Endothelial cell of umbilical vein (primary cell): ENCODE measurements around the gene FBXL3. TPM values are rescaled to one million over a fixed set of nuclear protein-coding genes. Genes with fewer than 3 reads are reported as not detected.

Experiments
- BruUV-seq: library from RNA; stranded (reverse); fragments of 400-500 nt; replicated peaks from 2 replicates; lab custom pipeline; 2021; lab: Mats Ljungman, UMichigan
- CTCF ChIA-PET: fragments of 300-600, 350-600 bp; sonication (Branson Sonifier 250); formaldehyde crosslinking; loops from one replicate; lab custom pipeline; 2021; ENCODE audit warnings: antibody characterized with exemption, inconsistent platforms; lab: Charles Lee
- POLR2A ChIA-PET: fragments of 300-600, 350-600 bp; sonication (Branson Sonifier 250); formaldehyde crosslinking; loops from one replicate; lab custom pipeline; 2021; ENCODE audit warnings: antibody characterized with exemption, inconsistent platforms; lab: Charles Lee
- DNase-seq: peaks from one replicate; pipeline ENCODE4 v3.0.0-alpha.2; 2011; ENCODE audit warnings: low read depth, low spot score
- FAIRE-seq: peaks from 2 replicates; lab custom pipeline; 2011; peaks lifted over from hg19 to GRCh38; lab: Jason Lieb, UNC
- H2AFZ ChIP-seq: 2 replicates; pipeline ENCODE4 v1.6.0; 2012; ENCODE audit warnings: low read depth, low read length, control low read depth, inconsistent platforms
- H3K27ac ChIP-seq: 2 replicates; pipeline ENCODE4 v1.5.1; 2011; ENCODE audit warnings: low read depth, mild to moderate bottlenecking, control low read depth, low read length, moderate library complexity; ENCODE audit not compliant: insufficient read depth
- H3K27me3 ChIP-seq, 2 experiments: 2 replicates each; pipeline versions ENCODE4 v1.6.0 to v1.6.1; 2011; ENCODE audit warnings: low read length in 2 of 2, mixed read lengths in 1 of 2; ENCODE audit not compliant: control insufficient read depth in 2 of 2, insufficient read depth in 2 of 2
- H3K36me3 ChIP-seq, 2 experiments: 2 replicates in 1 of 2; 3 replicates in 1 of 2; pipeline ENCODE4 v1.5.1; 2011; ENCODE audit warnings: low read length in 2 of 2, mild to moderate bottlenecking in 1 of 2, moderate library complexity in 1 of 2; ENCODE audit not compliant: control insufficient read depth in 2 of 2, insufficient read depth in 2 of 2; ENCODE audit errors: extremely low read depth in 1 of 2
- H3K4me1 ChIP-seq: 3 replicates; pipeline ENCODE4 v1.5.1; 2011; ENCODE audit warnings: mild to moderate bottlenecking, low read length; ENCODE audit not compliant: control insufficient read depth, insufficient read depth; ENCODE audit errors: extremely low read depth
- H3K4me2 ChIP-seq: 2 replicates; pipeline ENCODE4 v1.6.1; 2011; ENCODE audit warnings: low read length, control low read depth, mixed read lengths; ENCODE audit not compliant: insufficient read depth
- H3K4me3 ChIP-seq, 3 experiments: fragments of 200-600 bp in 1 of 3; sonication (generic), shearing (Covaris generic) in 1 of 3; replicated peaks in 1 of 3; 2 replicates each; pipeline ENCODE4 v1.5.1; 2011 to 2016; ENCODE audit warnings: control low read depth in 3 of 3, low read length in 3 of 3, mild to moderate bottlenecking in 2 of 3, inconsistent platforms in 1 of 3, low read depth in 1 of 3, moderate library complexity in 1 of 3; ENCODE audit not compliant: insufficient read depth in 1 of 3
- H3K79me2 ChIP-seq: 2 replicates; pipeline ENCODE4 v1.6.0; 2012; ENCODE audit warnings: low read length, inconsistent platforms; ENCODE audit not compliant: control insufficient read depth, insufficient read depth
- H3K9ac ChIP-seq: replicated peaks from 2 replicates; pipeline ENCODE3; 2011; ENCODE audit warnings: low read length, control low read depth; ENCODE audit not compliant: insufficient read depth; ENCODE audit errors: extremely low read depth
- H3K9me1 ChIP-seq: replicated peaks from 3 replicates; pipeline ENCODE4 v1.6.0; 2011; ENCODE audit warnings: mild to moderate bottlenecking, low read length; ENCODE audit not compliant: control insufficient read depth, insufficient read depth; ENCODE audit errors: extremely low read depth
- H3K9me3 ChIP-seq: replicated peaks from 2 replicates; pipeline ENCODE4 v1.5.1; 2012; ENCODE audit warnings: low read length, inconsistent platforms; ENCODE audit not compliant: control insufficient read depth, insufficient read depth
- H4K20me1 ChIP-seq: replicated peaks from 2 replicates; pipeline ENCODE3; 2011; ENCODE audit warnings: mild to moderate bottlenecking, low read length; ENCODE audit not compliant: control insufficient read depth, insufficient read depth; ENCODE audit errors: extremely low read depth
- CTCF ChIP-seq, 2 donors: IDR thresholded peaks; 1 replicate in 1 of 2; 2 replicates in 1 of 2; pipeline ENCODE4 v1.5.1; 2011; ENCODE audit warnings: low read length in 2 of 2, mild to moderate bottlenecking in 2 of 2, moderate library complexity in 2 of 2, control low read depth in 1 of 2, inconsistent platforms in 1 of 2, low read depth in 1 of 2; ENCODE audit not compliant: insufficient read depth in 1 of 2; ENCODE audit errors: extremely low read depth in 1 of 2
- EZH2 ChIP-seq: IDR thresholded peaks from 2 replicates; pipeline ENCODE4 v1.6.1; 2012; ENCODE audit warnings: borderline replicate concordance, low read depth, mild to moderate bottlenecking, moderate library complexity, low read length, inconsistent platforms; ENCODE audit not compliant: severe bottlenecking
- FOS ChIP-seq: IDR thresholded peaks from 2 replicates; pipeline ENCODE4 v1.6.1; 2011; ENCODE audit warnings: mild to moderate bottlenecking, low read length, moderate library complexity, borderline replicate concordance; ENCODE audit not compliant: insufficient read depth
- GATA2 ChIP-seq: IDR thresholded peaks from 2 replicates; pipeline ENCODE4 v1.7.0; 2011; ENCODE audit warnings: low read depth, mild to moderate bottlenecking, moderate library complexity, mixed read lengths, low read length; ENCODE audit not compliant: insufficient read length, insufficient read depth
- JUN ChIP-seq: IDR thresholded peaks from 2 replicates; pipeline ENCODE4 v1.6.1; 2011; ENCODE audit warnings: borderline replicate concordance, low read depth; ENCODE audit not compliant: insufficient read length, insufficient read depth
- MAX ChIP-seq: IDR thresholded peaks from 2 replicates; pipeline ENCODE4 v1.6.1; 2011; ENCODE audit not compliant: insufficient read depth, insufficient read length
- MYC ChIP-seq: IDR thresholded peaks from one replicate; pipeline ENCODE4 v1.6.1; 2011; ENCODE audit warnings: mild to moderate bottlenecking, low read depth, low read length
- POLR2A ChIP-seq: IDR thresholded peaks from 2 replicates; pipeline ENCODE4 v1.6.1; 2012; ENCODE audit warnings: low read depth, mild to moderate bottlenecking, control low read depth, low read length
- POLR2AphosphoS5 ChIP-seq: IDR thresholded peaks from 2 replicates; pipeline ENCODE4 v1.6.1; 2012; ENCODE audit warnings: low read depth, mild to moderate bottlenecking, control low read depth, low read length, moderate library complexity; ENCODE audit not compliant: insufficient read depth
- dilution Hi-C: fragments of 300-500 bp; cut with MboI; formaldehyde crosslinking; loops from one replicate; pipeline ENCODE4 v1.15.0; 2019; ENCODE audit warnings: low sequenced_read_pairs; ENCODE audit not compliant: extremely low pct_ligation_motif_present
- intact Hi-C: fragments of 100-400 bp; cut with micrococcal nuclease; formaldehyde crosslinking; loops from one replicate; pipeline ENCODE4 v1.10.0; 2022
- polyA plus RNA-seq, 4 experiments: library from polyadenylated mRNA; depleted of rRNA in 3 of 4; stranded (reverse) in 3 of 4; unstranded in 1 of 4; fragments of >200 nt; gene quantifications; 2 replicates each; pipeline versions ENCODE4 v1.2.1 to v1.2.3, GENCODE V29; 2011 to 2012; ENCODE audit warnings: missing spikeins in 1 of 4
- total RNA-seq: library from RNA; stranded (reverse); gene quantifications from 2 replicates; pipeline ENCODE4 v1.2.3, GENCODE V29; 2021

FBXL3 gene
- total and polyA plus RNA-seq, 2 donors (not counting 3 experiments of a cell fraction or from before 2014, with no cell fraction given) = 13.0 to 37.8 TPM

GRCh38 chr13:76982061-76982460 is 44.9 kb downstream of the FBXL3 start:
- no peak for DNase-seq
- Histone ChIP-seq H3K4me3 (no peak overlapping the region), H3K9me1 (no peaks in the 10 kb centered on the region), H3K79me2 (no peaks in the 10 kb centered on the region), H3K36me3 (no peaks in the 10 kb centered on the region), H3K9ac (no peak overlapping the region), H3K4me1 (peaks cover 2% of the 10 kb centered on the region), H3K9me3 (no peaks in the 10 kb centered on the region), H3K27ac (no peak overlapping the region), H4K20me1 (no peaks in the 10 kb centered on the region), H3K4me2 (no peak overlapping the region), H2AFZ (no peak overlapping the region), H3K27me3 (peaks cover 24% of the 10 kb centered on the region in 2 experiments)
- dilution Hi-C loops (no loop called here), intact Hi-C loops (loop anchor here (5.0 kb wide), 2 partner anchors 80 to 1285 kb away; no protein-coding TSS in a partner anchor)
- TF ChIP-seq FOS = no peak
- no peak for TF ChIP-seq POLR2A
- no peak for TF ChIP-seq JUN
- no peak for TF ChIP-seq EZH2
- no peak for TF ChIP-seq GATA2
- TF ChIP-seq MAX = no peak
- TF ChIP-seq CTCF (IDR thresholded peaks at IDR 0.05; ENCODE audit: extremely low read depth in 1 of 2, insufficient read depth in 1 of 2, low read depth in 1 of 2, low read length in 2 of 2) = no peak
- TF ChIP-seq POLR2AphosphoS5 = no peak
- TF ChIP-seq MYC = no peak
- no peak for FAIRE-seq
- CTCF ChIA-PET = interaction anchor here (0.7 to 3.7 kb wide), 6 partner anchors 8 to 1295 kb away, joined by 3 to 32 read pairs (median 4); no protein-coding TSS in a partner anchor
- BruUV-seq = no TSS peak
- POLR2A ChIA-PET = no interaction called here
